BLaER1 (cell line): ENCODE data around the gene NLGN4Y.

Experiments
- H3K27ac ChIP-seq: shearing (Covaris generic); formaldehyde crosslinking; 2 replicates; pipeline ENCODE4 v1.8.1; 2022
- H3K27me3 ChIP-seq: shearing (Covaris generic); formaldehyde crosslinking; 2 replicates; pipeline ENCODE4 v1.8.1; 2022
- H3K36me3 ChIP-seq: shearing (Covaris generic); formaldehyde crosslinking; 2 replicates; pipeline ENCODE4 v1.8.1; 2022
- H3K4me1 ChIP-seq: shearing (Covaris generic); formaldehyde crosslinking; 2 replicates; pipeline ENCODE4 v1.8.1; 2022
- H3K4me2 ChIP-seq: shearing (Covaris generic); formaldehyde crosslinking; 2 replicates; pipeline ENCODE4 v1.8.1; 2022
- H3K4me3 ChIP-seq: shearing (Covaris generic); formaldehyde crosslinking; 2 replicates; pipeline ENCODE4 v1.8.1; 2022
- H3K9ac ChIP-seq: shearing (Covaris generic); formaldehyde crosslinking; 2 replicates; pipeline ENCODE4 v1.8.1; 2022
- H3K9me3 ChIP-seq: shearing (Covaris generic); formaldehyde crosslinking; 2 replicates; pipeline ENCODE4 v1.8.1; 2022
- H4K20me1 ChIP-seq: shearing (Covaris generic); formaldehyde crosslinking; 2 replicates; pipeline ENCODE4 v1.8.1; 2022
- Cebpa-rat ChIP-seq: shearing (Covaris generic); IDR thresholded peaks from 2 replicates; pipeline ENCODE4 v1.8.1; 2022

NLGN4Y gene

DNA sequence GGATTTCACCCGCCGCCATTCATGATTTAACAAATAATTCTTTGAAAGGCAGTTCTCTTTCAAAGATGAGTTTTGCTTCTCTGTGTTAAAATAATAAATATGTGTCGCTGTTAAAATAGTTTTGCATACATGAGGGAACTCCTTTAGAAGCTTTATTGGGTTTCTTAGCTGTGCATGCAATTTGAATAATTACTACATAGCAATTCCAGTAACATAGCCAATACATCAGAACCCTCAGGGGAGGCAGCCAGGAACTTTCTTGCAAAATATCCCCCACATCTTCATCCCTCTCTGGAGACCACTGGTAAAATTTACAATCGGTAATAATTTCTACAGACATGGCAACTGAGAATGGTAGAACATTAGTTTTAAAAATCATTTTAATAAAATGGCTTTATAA lies 268.8 kb downstream of the NLGN4Y start:
- H3K4me2 ChIP-seq, result no peak overlapping the region
- H3K9me3 ChIP-seq, result no peaks in the 10 kb centered on the region
- H3K36me3 ChIP-seq, result no peaks in the 10 kb centered on the region
- H3K9ac ChIP-seq, result no peak overlapping the region
- TF ChIP-seq Cebpa-rat, result no peak
- H4K20me1 ChIP-seq, result no peaks in the 10 kb centered on the region
- H3K27ac ChIP-seq, result no peak overlapping the region
- no peaks in the 10 kb centered on the region for H3K4me1 ChIP-seq
- no peak overlapping the region for H3K4me3 ChIP-seq
- H3K27me3 ChIP-seq, result no peaks in the 10 kb centered on the region

GRCh38 chrY:14793674-14794073 lies 269.3 kb downstream of the NLGN4Y start:
- H3K4me3 ChIP-seq, result no peak overlapping the region
- no peaks in the 10 kb centered on the region for H3K9me3 ChIP-seq
- H3K4me2 ChIP-seq, result no peak overlapping the region
- H3K36me3 ChIP-seq, result no peaks in the 10 kb centered on the region
- no peak overlapping the region for H3K9ac ChIP-seq
- no peaks in the 10 kb centered on the region for H3K4me1 ChIP-seq
- no peak for TF ChIP-seq Cebpa-rat
- no peak overlapping the region for H3K27ac ChIP-seq
- no peaks in the 10 kb centered on the region for H3K27me3 ChIP-seq
- no peaks in the 10 kb centered on the region for H4K20me1 ChIP-seq

DNA sequence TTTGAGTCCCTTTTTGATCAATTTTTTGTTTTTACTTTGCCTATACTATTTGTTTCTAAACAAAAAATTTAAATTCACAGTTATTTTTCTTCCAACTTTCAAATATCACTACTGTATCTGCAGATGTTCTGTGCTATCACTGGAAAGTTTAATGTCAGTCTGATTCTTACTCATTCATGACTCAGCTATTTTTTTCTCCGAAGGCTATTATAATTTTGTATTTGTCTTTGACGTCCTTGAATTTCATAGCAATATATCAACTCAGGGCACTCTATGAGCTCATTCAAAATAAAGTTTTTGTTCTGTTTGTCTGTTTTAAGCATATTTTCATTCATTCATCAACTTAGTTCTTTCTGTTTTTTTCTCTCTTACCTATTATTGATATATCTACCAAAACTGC lies 273.7 kb downstream of the NLGN4Y start:
- no peaks in the 10 kb centered on the region for H3K9me3 ChIP-seq
- no peak overlapping the region for H3K9ac ChIP-seq
- no peak overlapping the region for H3K4me2 ChIP-seq
- no peak for TF ChIP-seq Cebpa-rat
- no peaks in the 10 kb centered on the region for H3K4me1 ChIP-seq
- no peak overlapping the region for H3K27ac ChIP-seq
- no peaks in the 10 kb centered on the region for H4K20me1 ChIP-seq
- no peaks in the 10 kb centered on the region for H3K27me3 ChIP-seq
- H3K4me3 ChIP-seq, result no peak overlapping the region
- H3K36me3 ChIP-seq, result no peaks in the 10 kb centered on the region

DNA sequence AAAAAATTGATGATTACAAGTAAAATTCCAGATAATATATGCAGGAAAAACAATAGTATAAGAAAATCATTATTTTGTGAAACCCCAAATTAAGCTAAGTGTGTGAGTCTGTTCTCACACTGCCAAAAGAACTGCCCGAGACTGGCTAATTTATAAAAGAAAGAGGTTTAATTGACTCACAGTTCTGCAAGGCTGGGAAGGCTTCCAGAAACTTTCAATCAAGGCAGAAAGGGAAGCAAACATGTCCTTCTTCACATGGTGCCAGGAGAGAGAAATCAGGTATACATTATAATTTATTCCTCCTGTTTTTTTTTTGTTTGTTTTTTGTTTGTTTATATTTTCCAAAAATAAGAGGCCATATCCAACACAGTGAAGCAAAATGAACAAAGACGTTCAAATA lies 276.8 kb downstream of the NLGN4Y start:
- no peak for TF ChIP-seq Cebpa-rat
- no peak overlapping the region for H3K27ac ChIP-seq
- H3K9me3 ChIP-seq, result no peaks in the 10 kb centered on the region
- no peaks in the 10 kb centered on the region for H3K36me3 ChIP-seq
- no peak overlapping the region for H3K4me2 ChIP-seq
- H3K27me3 ChIP-seq, result no peaks in the 10 kb centered on the region
- H4K20me1 ChIP-seq, result no peaks in the 10 kb centered on the region
- H3K4me1 ChIP-seq, result no peaks in the 10 kb centered on the region
- no peak overlapping the region for H3K9ac ChIP-seq
- no peak overlapping the region for H3K4me3 ChIP-seq

GRCh38 chrY:14802125-14802524 lies 277.8 kb downstream of the NLGN4Y start:
- Histone ChIP-seq H3K4me3 (no peak overlapping the region), H3K9me3 (no peaks in the 10 kb centered on the region), H3K4me1 (no peaks in the 10 kb centered on the region), H3K27ac (no peak overlapping the region), H3K4me2 (no peak overlapping the region), H4K20me1 (no peaks in the 10 kb centered on the region), H3K27me3 (no peaks in the 10 kb centered on the region), H3K9ac (no peak overlapping the region), H3K36me3 (no peaks in the 10 kb centered on the region)
- no peak for TF ChIP-seq Cebpa-rat

- H3K36me3 ChIP-seq, result no peaks in the 10 kb centered on the region
- no peak for TF ChIP-seq Cebpa-rat
- H3K27me3 ChIP-seq, result no peaks in the 10 kb centered on the region
- no peak overlapping the region for H3K4me2 ChIP-seq
- no peaks in the 10 kb centered on the region for H3K4me1 ChIP-seq
- no peak overlapping the region for H3K9ac ChIP-seq
- no peak overlapping the region for H3K4me3 ChIP-seq
- no peaks in the 10 kb centered on the region for H4K20me1 ChIP-seq
- no peak overlapping the region for H3K27ac ChIP-seq
- no peaks in the 10 kb centered on the region for H3K9me3 ChIP-seq
These were observed 279.7 kb downstream of the NLGN4Y start for GRCh38 chrY:14804041-14804440.

- TF ChIP-seq Cebpa-rat, result no peak
- H3K4me1 ChIP-seq, result no peaks in the 10 kb centered on the region
- no peak overlapping the region for H3K4me3 ChIP-seq
- no peaks in the 10 kb centered on the region for H4K20me1 ChIP-seq
- H3K9ac ChIP-seq, result no peak overlapping the region
- H3K27ac ChIP-seq, result no peak overlapping the region
- no peaks in the 10 kb centered on the region for H3K36me3 ChIP-seq
- no peaks in the 10 kb centered on the region for H3K9me3 ChIP-seq
- H3K27me3 ChIP-seq, result no peaks in the 10 kb centered on the region
- H3K4me2 ChIP-seq, result no peak overlapping the region
These were observed 294.1 kb downstream of the NLGN4Y start for GRCh38 chrY:14818452-14818851.

- H3K9me3 ChIP-seq, result no peaks in the 10 kb centered on the region
- no peak for TF ChIP-seq Cebpa-rat
- no peak overlapping the region for H3K9ac ChIP-seq
- H3K27me3 ChIP-seq, result no peaks in the 10 kb centered on the region
- no peaks in the 10 kb centered on the region for H3K36me3 ChIP-seq
- no peaks in the 10 kb centered on the region for H4K20me1 ChIP-seq
- H3K4me2 ChIP-seq, result no peak overlapping the region
- H3K4me1 ChIP-seq, result no peaks in the 10 kb centered on the region
- H3K4me3 ChIP-seq, result no peak overlapping the region
- H3K27ac ChIP-seq, result no peak overlapping the region
These were observed 297.9 kb downstream of the NLGN4Y start for GRCh38 chrY:14822201-14822600.

DNA sequence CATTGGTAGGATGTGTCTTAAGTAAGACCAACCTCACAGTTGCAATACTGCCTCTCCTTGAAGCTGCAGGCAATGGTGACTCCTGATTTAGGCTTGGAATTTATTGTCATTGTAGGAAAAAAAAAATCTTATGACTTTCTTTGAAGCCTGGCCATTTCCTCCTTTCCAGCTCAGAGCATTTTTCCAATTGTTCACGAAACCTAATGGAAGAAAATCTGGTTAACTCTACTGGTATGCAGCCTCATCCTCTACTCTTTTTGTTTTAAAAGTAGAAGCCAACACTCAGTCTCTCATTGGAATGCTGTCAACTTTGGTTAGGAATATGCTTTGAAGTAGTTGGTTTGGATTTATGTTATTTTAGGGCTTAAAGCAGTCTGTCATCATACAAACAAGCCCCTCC lies 298.6 kb downstream of the NLGN4Y start:
- Histone ChIP-seq H3K9ac (no peak overlapping the region), H3K4me2 (no peak overlapping the region), H3K27me3 (no peaks in the 10 kb centered on the region), H4K20me1 (no peaks in the 10 kb centered on the region), H3K4me3 (no peak overlapping the region), H3K27ac (no peak overlapping the region), H3K4me1 (no peaks in the 10 kb centered on the region), H3K36me3 (no peaks in the 10 kb centered on the region), H3K9me3 (no peaks in the 10 kb centered on the region)
- no peak for TF ChIP-seq Cebpa-rat

DNA sequence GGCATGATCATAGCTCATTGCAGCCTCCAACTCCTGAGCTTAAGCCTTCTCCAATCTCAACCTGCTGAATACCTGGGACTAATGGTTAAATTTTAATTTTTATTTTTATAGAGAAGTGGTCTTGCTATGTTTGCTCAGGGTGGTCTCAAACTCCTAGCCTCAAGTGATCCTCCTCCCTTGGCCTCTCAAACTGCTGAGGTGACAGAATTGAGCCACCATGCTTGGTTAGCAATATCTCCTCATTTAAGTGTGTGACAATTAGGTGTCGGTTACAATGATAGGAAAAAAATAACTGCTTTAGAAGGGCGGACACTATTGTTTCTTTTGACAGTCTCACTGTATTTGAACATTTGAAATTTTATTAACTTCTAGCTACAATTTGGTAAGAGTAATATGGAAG lies 300.3 kb downstream of the NLGN4Y start:
- Histone ChIP-seq H3K9me3 (no peaks in the 10 kb centered on the region), H3K9ac (no peak overlapping the region), H3K36me3 (no peaks in the 10 kb centered on the region), H4K20me1 (no peaks in the 10 kb centered on the region), H3K27me3 (no peaks in the 10 kb centered on the region), H3K4me3 (no peak overlapping the region), H3K27ac (no peak overlapping the region), H3K4me1 (no peaks in the 10 kb centered on the region), H3K4me2 (no peak overlapping the region)
- TF ChIP-seq Cebpa-rat, result no peak

DNA sequence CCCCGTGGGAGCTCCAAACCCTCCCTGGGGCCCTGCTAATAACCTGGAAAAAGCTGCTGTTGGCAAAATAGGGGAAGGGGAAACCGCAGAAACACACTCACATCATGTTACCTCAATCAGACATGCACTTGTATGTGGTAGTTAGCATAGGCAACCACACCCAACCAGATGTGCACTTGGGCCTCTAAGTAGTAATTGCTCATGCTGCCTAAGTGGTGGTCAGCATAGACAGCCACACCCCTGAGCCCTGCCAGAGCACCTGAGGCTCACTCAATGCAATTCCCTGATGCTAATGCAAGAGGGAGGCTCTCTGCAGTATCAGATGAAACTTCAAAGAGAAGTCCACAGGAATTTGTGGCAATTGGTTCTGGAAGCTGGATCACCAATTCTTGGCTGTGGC lies 301.4 kb downstream of the NLGN4Y start:
- Histone ChIP-seq H3K27ac (no peak overlapping the region), H3K4me3 (no peak overlapping the region), H3K4me2 (no peak overlapping the region), H3K9me3 (no peaks in the 10 kb centered on the region), H3K4me1 (no peaks in the 10 kb centered on the region), H3K9ac (no peak overlapping the region), H3K27me3 (no peaks in the 10 kb centered on the region), H4K20me1 (no peaks in the 10 kb centered on the region), H3K36me3 (no peaks in the 10 kb centered on the region)
- TF ChIP-seq Cebpa-rat, result no peak
